Esophagus muscularis mucosa (tissue), 4 donors: ENCODE results near the gene CAMLG.

ENCODE experiments used
- EP300 ChIP-seq: sonication (generic); formaldehyde crosslinking; IDR thresholded peaks from one replicate; pipeline ENCODE4 v1.6.1; 2017; ENCODE audit warnings: antibody characterized with exemption
- POLR2A ChIP-seq: fragments of 450-650 bp; IDR thresholded peaks from one replicate; pipeline ENCODE4 v1.6.1; 2017; ENCODE audit warnings: antibody characterized with exemption, moderate library complexity, mild to moderate bottlenecking, low read depth
- TF ChIP-seq, protein P1 (sequence below), 3 experiments: fragments of 200-600 bp in 2 of 3; fragments of 450-650 bp in 1 of 3; sonication (generic) in 2 of 3; IDR thresholded peaks; one replicate each; pipeline ENCODE4 v1.5.1; 2017 to 2019; ENCODE audit warnings: antibody characterized with exemption in 3 of 3, mild to moderate bottlenecking in 2 of 3, moderate library complexity in 1 of 3

DNA sequence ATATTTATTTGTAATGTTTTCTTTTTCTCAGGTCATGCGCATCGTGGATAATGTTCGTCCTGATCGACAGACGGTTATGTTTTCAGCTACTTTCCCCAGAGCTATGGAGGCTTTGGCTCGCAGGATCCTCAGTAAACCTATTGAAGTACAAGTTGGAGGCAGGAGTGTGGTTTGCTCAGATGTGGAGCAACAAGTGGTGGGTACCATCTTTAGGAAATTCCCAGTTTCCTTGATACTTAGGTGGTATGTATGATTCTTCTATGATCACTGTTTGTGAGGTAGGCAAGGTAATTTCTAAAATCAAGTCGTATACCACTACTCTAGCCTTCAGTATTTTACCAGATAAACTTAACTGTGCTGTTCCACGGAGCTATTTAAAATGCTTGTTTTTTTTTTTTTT, 56.5 kb downstream of the CAMLG start:
- no peak for TF ChIP-seq EP300
- TF ChIP-seq, protein P1, sequence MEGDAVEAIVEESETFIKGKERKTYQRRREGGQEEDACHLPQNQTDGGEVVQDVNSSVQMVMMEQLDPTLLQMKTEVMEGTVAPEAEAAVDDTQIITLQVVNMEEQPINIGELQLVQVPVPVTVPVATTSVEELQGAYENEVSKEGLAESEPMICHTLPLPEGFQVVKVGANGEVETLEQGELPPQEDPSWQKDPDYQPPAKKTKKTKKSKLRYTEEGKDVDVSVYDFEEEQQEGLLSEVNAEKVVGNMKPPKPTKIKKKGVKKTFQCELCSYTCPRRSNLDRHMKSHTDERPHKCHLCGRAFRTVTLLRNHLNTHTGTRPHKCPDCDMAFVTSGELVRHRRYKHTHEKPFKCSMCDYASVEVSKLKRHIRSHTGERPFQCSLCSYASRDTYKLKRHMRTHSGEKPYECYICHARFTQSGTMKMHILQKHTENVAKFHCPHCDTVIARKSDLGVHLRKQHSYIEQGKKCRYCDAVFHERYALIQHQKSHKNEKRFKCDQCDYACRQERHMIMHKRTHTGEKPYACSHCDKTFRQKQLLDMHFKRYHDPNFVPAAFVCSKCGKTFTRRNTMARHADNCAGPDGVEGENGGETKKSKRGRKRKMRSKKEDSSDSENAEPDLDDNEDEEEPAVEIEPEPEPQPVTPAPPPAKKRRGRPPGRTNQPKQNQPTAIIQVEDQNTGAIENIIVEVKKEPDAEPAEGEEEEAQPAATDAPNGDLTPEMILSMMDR (IDR thresholded peaks at IDR 0.05): no peak
- TF ChIP-seq POLR2A: no peak
